ENCODE data around the gene SH2D1B.

SH2D1B gene

GRCh38 chr1:162351246-162351842 lies 60.6 kb downstream of the SH2D1B start:
- H3K9me3 Mint-ChIP-seq: no peaks in the 10 kb centered on the region
- no peak for DNase-seq
- H3K27ac Mint-ChIP-seq: no peak overlapping the region
- H3K36me3 Mint-ChIP-seq (ENCODE audit: low read depth): no peaks in the 10 kb centered on the region
- H3K27me3 Mint-ChIP-seq: peaks cover 6% of the 10 kb centered on the region
- no peaks in the 10 kb centered on the region for H3K4me1 Mint-ChIP-seq (ENCODE audit: low read depth)
- no peak overlapping the region for H3K4me3 Mint-ChIP-seq

- DNase-seq: no peak
- H3K4me3 Mint-ChIP-seq: no peak overlapping the region
- no peak overlapping the region for H3K27ac Mint-ChIP-seq
- no peaks in the 10 kb centered on the region for H3K4me1 Mint-ChIP-seq (ENCODE audit: low read depth)
- no peaks in the 10 kb centered on the region for H3K36me3 Mint-ChIP-seq (ENCODE audit: low read depth)
- peaks cover 6% of the 10 kb centered on the region for H3K27me3 Mint-ChIP-seq
- H3K9me3 Mint-ChIP-seq: no peaks in the 10 kb centered on the region
These were observed 62.2 kb downstream of the SH2D1B start for GRCh38 chr1:162349635-162350330.

- no peak for DNase-seq
- Mint-ChIP-seq H3K4me3 (no peak overlapping the region), H3K27me3 (no peaks in the 10 kb centered on the region), H3K36me3 (ENCODE audit: low read depth) (no peaks in the 10 kb centered on the region), H3K9me3 (no peaks in the 10 kb centered on the region), H3K27ac (no peak overlapping the region), H3K4me1 (ENCODE audit: low read depth) (no peaks in the 10 kb centered on the region)
These were observed 64.7 kb downstream of the SH2D1B start for GRCh38 chr1:162347281-162347680.

Measured in activated T-cell treated with anti-CD3 and anti-CD28 coated beads, Interleukin-2, amount 50 U/mL, for 24 hours (primary cell).